Thoracic aorta (tissue), 2 donors: Measurements from ENCODE around the gene RPS6KB2. TPM values are rescaled to one million over a fixed set of nuclear protein-coding genes. Genes with fewer than 3 reads are reported as not detected.
"Not testable (repeated sequence)": the region's sequence is repeated elsewhere in the genome, so short reads cannot be mapped to it uniquely, and the experiment has no call there.

Source experiments
- ATAC-seq: fragments of 150-250 bp; one replicate; pipeline ENCODE4 v1.8.0; 2017; ENCODE audit warnings: low read depth; ENCODE audit not compliant: insufficient number of reproducible peaks, low FRiP score
- DNase-seq: peaks from one replicate; pipeline ENCODE4 v3.0.0-alpha.2; 2020; ENCODE audit warnings: low spot score
- H3K27ac ChIP-seq, 2 donors: fragments of 200-600 bp; sonication (generic); 1 replicate in 1 of 2; 2 replicates in 1 of 2; pipeline ENCODE4 v1.5.1; 2016; ENCODE audit warnings: mild to moderate bottlenecking in 2 of 2, moderate library complexity in 2 of 2
- H3K27me3 ChIP-seq: fragments of 200-600 bp; sonication (generic); replicated peaks from 2 replicates; pipeline ENCODE4 v1.6.0; 2016; ENCODE audit warnings: mild to moderate bottlenecking; ENCODE audit not compliant: insufficient read depth
- H3K36me3 ChIP-seq: fragments of 200-600 bp; sonication (generic); one replicate; pipeline ENCODE4 v1.5.1; 2016
- H3K4me1 ChIP-seq, 2 donors: fragments of 200-600 bp; sonication (generic); 1 replicate in 1 of 2; 2 replicates in 1 of 2; pipeline versions ENCODE4 v1.5.1 to v1.6.0; 2016; ENCODE audit warnings: low read depth in 2 of 2, mild to moderate bottlenecking in 1 of 2; ENCODE audit not compliant: control insufficient read depth in 1 of 2
- H3K4me3 ChIP-seq: fragments of 200-600 bp; sonication (generic); 2 replicates; pipeline ENCODE4 v1.5.1; 2016; ENCODE audit warnings: mild to moderate bottlenecking
- H3K9me3 ChIP-seq: fragments of 200-600 bp; sonication (generic); 2 replicates; pipeline ENCODE4 v1.5.1; 2016
- CTCF ChIP-seq: fragments of 200-600 bp; sonication (generic); IDR thresholded peaks from one replicate; pipeline ENCODE4 v1.5.1; 2019; ENCODE audit warnings: antibody characterized with exemption
- total RNA-seq, 2 donors: library from RNA; depleted of rRNA; stranded (reverse); fragments of >200 nt; gene quantifications; one replicate each; pipeline versions ENCODE4 v1.1.0 to v1.2.3, GENCODE V29; 2016

RPS6KB2 gene
- total RNA-seq, 2 donors from 2014 or later = 68.3 to 69.3 TPM

- peak overlapping the region; percentile 89 to 90 for H3K27ac ChIP-seq
- H3K27me3 ChIP-seq = no peaks in the 10 kb centered on the region
- DNase-seq (no peak), ATAC-seq (no peak)
- peaks cover 10 to 37% of the 10 kb centered on the region in 2 donors for H3K4me1 ChIP-seq
- H3K4me3 ChIP-seq = peak overlapping the region; percentile 93
- no peaks in the 10 kb centered on the region for H3K9me3 ChIP-seq
- no peak for TF ChIP-seq CTCF
- no peaks in the 10 kb centered on the region for H3K36me3 ChIP-seq
Measured at GRCh38 chr11:67469508-67469811, 41.2 kb downstream of the RPS6KB2 start.

GRCh38 chr11:67470337-67471002, 42.2 kb downstream of the RPS6KB2 start:
- no peak for TF ChIP-seq CTCF
- no peak overlapping the region for H3K4me3 ChIP-seq
- ATAC-seq = no peak
- H3K27ac ChIP-seq = no peak overlapping the region
- H3K27me3 ChIP-seq = no peaks in the 10 kb centered on the region
- H3K4me1 ChIP-seq = peaks cover 10 to 31% of the 10 kb centered on the region in 2 donors
- no peaks in the 10 kb centered on the region for H3K9me3 ChIP-seq
- DNase-seq = no peak
- no peaks in the 10 kb centered on the region for H3K36me3 ChIP-seq

- Histone ChIP-seq H3K9me3 (no peaks in the 10 kb centered on the region), H3K27me3 (no peaks in the 10 kb centered on the region), H3K4me3 (no peak overlapping the region), H3K36me3 (no peaks in the 10 kb centered on the region), H3K27ac (no peak overlapping the region), H3K4me1 (peaks cover 5 to 13% of the 10 kb centered on the region in 2 donors)
- TF ChIP-seq CTCF = no peak
- ATAC-seq (no peak), DNase-seq (no peak)
Measured at GRCh38 chr11:67472882-67473281, 44.6 kb downstream of the RPS6KB2 start.

- H3K36me3 ChIP-seq, ATAC-seq, H3K4me1 ChIP-seq, H3K27ac ChIP-seq, H3K27me3 ChIP-seq, DNase-seq, H3K9me3 ChIP-seq, H3K4me3 ChIP-seq: not testable (repeated sequence)
Measured at GRCh38 chr11:67476692-67477091, 48.4 kb downstream of the RPS6KB2 start.

GRCh38 chr11:67477344-67478050, 49.2 kb downstream of the RPS6KB2 start:
- H3K27ac ChIP-seq, H3K36me3 ChIP-seq, H3K9me3 ChIP-seq, ATAC-seq, H3K27me3 ChIP-seq, H3K4me1 ChIP-seq, H3K4me3 ChIP-seq, DNase-seq: not testable (repeated sequence)

GRCh38 chr11:67482275-67482826, 54.1 kb downstream of the RPS6KB2 start:
- Histone ChIP-seq H3K27ac (peak overlapping the region; percentile 75 to 78), H3K4me1 (peaks cover 18 to 27% of the 10 kb centered on the region in 2 donors), H3K9me3 (no peaks in the 10 kb centered on the region), H3K27me3 (no peaks in the 10 kb centered on the region), H3K4me3 (peak overlapping the region; percentile 72), H3K36me3 (no peaks in the 10 kb centered on the region)
- no peak for TF ChIP-seq CTCF
- DNase-seq = no peak
- ATAC-seq = no peak
